ENCODE measurements around the gene PIK3CG.
"Not testable (repeated sequence)": the region's sequence is repeated elsewhere in the genome, so short reads cannot be mapped to it uniquely, and the experiment has no call there.

Gene PIK3CG

DNA sequence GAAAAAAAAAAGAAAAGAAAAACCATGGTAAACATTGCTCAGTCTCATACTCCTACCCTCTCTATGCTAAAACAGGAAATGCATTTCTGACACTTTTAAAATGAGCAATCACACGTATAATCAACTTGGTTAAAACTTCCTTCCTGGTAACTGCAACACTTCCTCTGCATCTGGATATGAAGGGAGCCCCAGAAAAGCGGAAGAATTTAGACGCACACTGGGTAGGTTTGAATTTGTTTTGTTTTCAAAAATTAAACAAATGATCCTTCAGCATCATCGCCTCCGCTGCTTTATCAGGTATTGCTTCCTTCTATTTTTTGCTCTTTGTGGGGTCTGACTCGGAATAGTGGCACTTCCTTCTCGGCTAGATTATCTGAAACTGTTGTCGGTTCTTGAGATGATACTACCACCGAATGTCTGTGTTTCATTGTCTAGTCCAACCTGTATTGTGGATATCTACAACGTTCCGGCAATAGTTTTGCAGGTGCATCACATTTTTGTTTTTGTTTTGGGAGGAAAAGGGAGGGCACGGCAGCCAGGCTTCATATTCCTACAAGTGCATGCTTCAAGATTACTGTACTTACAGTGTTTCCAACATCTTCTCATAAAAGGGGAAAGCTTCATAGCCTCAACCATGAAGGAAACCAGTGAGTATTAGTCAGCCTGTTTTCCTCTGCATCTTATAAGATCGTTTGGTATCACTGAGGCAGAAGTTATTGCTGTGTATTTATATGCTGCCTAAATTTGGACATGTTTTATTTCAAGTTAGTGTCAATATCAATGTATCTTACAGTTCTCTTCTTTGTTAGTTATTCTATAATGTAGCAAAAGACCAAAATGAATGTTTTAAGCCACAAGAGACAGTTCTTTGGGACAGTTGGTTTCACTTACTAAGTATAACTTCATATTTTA lies at the start of gene PIK3CG:
Gene PIK3CG (plus strand): TSS at position 153 of the 912 bp plus-strand sequence. CDS start 2,280 bp downstream, outside the sequence.
- no peak for DNase-seq

DNA sequence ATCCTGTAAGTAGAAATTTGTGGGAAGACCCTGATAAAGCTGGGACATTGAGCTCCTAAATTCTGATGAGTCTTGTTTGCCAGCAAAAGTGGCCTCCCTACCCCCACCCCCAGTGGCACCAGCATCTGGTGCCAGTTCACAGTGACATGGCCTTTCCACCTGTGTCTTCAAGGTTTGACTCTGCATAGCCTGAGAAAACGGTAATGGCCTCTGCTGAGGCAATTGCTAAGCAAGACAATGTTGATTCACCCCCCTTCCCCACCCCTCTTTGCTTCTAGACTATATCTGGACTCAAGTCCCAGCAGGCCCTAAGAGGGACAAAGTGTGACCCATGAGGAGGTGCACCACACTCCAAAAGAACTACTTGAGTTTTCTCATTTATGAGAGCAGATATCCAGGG lies 48.0 kb upstream of the PIK3CG start:
- DNase-seq: no peak

DNA sequence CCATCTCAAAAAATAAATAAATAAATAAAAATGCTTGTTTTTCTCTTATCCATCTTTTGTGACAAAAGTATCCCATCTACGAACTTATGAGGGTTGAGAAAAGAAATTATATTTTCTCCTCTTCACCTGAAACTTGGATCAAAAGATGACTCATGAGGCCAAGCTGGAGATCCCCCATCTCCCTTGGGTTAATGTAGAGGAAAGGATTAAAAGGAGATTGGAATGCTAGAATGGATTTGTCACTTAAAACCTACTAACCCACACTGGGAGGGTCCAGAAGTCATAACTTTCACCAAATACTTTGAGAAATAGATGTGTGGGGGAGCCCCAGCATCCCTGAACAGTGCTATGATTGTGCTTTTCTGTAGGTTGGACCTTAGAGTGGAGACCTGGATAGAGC lies 46.3 kb upstream of the PIK3CG start:
- DNase-seq: no peak

DNA sequence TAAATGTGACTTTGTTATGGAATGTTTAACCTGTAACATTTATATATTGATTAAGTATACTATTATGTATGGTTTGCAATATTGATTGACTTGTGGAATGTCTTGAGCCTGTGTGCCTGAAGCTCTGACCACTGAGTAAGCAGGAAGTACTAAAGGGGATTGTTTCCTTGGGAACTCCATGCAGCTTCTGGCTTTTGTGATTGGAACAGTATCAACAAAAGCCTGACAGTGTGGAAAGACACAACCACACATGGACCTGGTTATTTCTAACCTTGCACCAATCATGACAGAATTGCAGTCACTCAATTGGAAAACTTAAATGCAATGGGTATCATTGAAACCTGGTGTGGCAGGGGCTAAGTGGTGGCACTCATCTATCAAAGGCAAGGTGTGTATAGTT lies 45.5 kb upstream of the PIK3CG start:
- DNase-seq: no peak

DNA sequence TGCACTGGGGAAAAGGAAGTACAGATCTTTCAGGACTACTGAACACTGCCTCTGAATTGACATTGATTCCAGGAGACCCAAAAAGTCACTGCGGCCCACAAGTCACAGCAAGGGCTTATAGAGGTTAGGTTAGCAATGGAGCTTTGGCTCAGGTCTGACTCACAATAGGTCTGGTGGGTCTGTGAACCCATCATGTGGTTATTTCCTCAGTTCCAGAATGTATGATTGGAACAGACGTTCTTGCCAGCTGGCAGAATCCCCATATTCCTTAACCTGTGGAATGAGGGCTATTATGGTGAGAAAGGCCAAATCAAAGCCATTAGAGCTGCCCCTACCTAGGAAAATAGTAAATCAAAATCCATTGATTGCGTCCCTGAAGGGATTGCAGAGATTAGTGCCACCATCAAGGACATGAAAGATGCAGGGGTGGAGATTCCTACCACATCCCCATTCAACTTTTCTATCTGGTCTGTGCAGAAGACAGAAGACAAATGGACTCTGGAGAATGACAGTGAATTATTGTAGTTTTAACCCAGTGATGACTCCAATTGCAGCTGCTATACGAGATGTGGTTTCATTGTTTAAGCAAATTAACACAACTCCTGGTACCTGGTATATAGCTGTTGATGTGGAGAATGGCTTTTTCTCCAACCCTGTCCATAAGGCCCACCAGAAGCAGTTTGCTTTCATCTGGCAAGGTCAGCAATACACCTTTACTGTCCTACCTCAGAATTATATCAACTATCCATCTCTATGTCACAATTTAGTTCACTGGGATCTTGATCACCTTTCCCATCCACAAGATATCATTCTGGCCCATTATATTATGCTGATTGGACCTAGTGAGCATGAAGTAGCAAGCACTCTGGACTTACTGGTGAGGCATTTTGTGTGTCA lies 44.5 kb upstream of the PIK3CG start:
- DNase-seq: no peak

DNA sequence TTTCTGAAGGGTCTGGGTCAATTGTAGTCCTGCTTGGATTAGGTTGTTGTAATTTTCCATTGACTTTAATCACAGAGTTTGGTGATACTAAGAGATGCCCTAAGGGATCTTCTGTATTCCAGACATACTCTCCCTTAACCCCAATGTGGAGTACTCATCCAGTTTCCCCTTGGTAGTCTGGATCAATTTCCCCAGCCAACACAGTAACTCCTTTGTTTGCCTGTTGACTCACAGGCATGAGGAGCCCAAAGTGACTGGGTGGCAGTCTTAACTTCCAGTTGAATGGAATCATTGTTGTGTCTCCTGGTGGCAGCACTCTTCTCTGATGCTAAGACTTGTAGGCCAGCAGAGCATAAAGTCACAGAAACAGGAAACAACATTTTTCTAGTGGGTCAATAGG lies 41.5 kb upstream of the PIK3CG start:
- DNase-seq: no peak

DNA sequence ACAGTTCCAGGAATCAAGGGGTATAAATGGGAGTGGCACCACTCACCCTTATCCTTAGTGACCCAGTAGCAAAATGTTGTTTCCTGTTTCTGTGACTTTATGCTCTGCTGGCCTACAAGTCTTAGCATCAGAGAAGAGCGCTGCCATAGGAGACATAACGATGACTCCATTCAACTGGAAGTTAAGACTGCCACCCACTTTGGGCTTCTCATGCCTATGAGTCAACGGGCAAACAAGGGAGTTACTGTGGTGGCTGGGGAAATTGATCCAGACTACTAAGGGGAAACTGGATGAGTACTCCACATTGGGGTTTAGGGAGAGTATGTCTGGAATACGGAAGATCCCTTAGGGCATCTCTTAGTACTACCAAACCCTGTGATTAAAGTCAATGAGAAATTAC lies 40.6 kb upstream of the PIK3CG start:
- no peak for DNase-seq

DNA sequence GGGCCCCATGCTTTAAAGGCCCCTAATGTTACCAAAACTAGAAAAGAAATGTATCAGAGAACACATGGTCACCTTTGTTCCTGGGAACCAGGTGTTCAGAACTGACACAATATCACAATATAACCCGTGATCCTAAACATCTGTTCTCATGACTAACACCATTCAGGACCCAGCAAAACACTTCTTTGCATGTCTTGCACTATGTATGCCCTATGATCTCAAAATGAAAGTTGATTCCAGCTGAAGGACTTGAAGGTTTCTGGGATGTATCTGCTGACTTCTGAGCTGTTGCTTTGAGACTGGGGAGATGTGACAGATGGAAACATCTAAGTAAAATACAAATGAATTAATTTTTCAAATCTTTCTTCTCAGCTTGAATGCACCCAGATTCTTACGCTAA lies 37.5 kb upstream of the PIK3CG start:
- no peak for DNase-seq

DNA sequence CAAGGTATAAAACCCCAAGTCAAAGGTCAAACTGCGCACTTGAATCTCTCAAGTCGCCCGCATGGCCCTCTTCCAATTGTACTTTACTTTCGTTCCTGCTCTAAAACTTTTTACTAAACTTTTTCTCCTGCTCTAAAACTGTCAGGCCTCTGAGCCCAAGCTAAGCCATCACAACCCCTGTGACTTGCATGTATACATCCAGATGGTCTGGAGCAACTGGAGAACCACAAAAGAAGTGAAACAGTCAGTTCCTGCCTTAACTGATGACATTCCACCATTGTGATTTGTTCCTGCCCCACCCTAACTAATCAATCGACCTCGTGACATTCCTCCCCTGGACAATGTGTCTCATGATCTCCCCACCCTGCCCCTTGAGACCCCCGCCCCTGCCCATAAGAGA lies 35.6 kb upstream of the PIK3CG start:
- DNase-seq: no peak

DNA sequence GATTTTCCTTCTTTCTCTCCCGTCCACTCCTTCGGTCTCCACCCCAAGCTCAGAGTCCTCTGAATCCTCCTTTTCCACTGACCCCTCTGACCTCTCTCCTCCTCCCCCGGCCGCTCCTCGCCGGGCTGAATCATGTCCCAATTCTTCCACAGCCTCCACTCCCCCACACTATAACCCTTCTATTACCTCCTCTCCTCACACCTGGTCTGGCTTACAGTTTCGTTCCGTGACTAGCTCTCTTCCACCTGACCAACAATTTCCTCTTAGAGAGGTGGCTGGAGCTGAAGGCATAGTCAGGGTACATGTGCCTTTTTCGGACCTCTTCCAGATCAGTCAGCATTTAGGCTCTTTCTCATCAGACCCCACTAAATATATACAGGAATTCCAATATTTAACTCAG lies 34.2 kb upstream of the PIK3CG start:
- not testable (repeated sequence) for DNase-seq

DNA sequence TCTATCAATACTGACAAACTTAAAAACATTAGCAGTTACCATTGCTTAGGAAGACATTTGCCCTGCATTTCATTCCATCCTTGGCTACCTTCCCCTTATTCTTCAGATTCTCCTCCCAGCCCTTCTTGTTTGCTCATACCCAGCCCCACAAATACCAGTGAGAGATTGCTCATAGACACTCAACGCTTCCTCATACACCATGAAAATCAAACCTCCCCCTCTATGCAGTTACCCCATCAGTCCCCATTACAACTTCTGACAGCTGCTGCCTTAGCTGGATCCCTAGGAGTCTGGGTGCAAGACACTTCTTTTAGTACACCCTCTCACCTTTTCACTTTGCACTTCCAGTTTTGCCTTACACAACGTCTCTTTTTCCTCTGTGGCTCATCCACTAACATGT lies 28.3 kb upstream of the PIK3CG start:
- no peak for DNase-seq

DNA sequence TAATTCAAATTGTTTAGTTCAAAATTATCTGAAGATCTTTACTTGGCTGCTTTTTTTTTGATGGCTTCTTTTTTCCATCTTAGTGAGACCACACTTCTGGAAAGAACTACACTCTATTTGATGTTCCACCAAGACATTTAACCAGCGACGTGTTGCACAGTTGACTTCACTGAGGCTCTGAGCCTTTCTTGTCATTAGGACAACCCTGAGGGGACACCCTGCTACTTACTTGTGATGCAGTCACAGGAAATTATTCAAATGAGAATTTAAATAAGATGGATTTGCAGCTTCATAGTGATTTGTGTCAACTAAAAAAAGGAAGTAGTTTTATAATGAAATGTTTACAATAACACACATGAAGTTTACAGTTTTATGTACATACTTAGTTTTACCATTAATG lies 25.6 kb upstream of the PIK3CG start:
- DNase-seq: no peak

DNA sequence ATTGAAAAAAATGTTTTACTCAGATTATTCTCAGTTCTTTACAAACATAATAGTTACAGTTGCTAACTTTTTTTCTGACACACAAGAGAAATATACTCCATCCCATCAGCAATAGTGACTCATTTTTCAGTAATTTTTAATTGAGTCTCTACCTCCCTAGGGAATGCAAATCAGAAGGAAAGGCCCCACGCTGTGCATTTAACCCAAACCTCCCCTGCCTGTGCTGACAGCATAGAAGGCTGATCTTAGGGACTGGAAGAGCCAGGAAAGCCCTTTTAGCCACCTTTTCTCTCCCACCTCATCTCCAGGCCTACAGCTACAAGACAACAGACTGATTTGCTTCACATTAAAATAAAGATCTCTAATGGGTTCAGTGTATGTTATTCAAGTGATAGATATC lies 24.7 kb upstream of the PIK3CG start:
- no peak for DNase-seq

DNA sequence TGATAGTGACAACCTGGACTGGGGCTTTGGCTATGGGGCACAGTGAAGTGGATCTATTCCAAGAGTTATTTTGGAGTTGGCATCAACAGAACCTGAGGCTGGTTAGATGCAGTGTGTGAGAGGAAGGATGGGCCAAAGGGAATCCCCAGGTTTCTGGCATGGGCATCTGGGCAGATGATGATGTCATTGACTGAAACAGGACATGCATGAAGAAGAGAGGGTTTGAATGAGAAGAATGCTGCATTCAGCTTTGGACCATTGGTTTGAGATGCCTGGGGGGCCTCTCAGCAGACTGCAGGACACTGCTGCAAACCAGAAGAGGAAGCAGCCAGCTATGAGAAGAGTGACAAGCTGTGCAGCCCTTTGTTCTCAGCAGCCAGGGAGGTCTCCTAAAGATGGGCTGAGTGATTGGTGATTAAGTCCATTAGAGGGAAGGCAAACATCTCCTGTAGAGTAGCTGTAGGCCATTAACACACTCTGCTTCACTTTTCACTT lies 23.1 kb upstream of the PIK3CG start:
- DNase-seq: no peak

DNA sequence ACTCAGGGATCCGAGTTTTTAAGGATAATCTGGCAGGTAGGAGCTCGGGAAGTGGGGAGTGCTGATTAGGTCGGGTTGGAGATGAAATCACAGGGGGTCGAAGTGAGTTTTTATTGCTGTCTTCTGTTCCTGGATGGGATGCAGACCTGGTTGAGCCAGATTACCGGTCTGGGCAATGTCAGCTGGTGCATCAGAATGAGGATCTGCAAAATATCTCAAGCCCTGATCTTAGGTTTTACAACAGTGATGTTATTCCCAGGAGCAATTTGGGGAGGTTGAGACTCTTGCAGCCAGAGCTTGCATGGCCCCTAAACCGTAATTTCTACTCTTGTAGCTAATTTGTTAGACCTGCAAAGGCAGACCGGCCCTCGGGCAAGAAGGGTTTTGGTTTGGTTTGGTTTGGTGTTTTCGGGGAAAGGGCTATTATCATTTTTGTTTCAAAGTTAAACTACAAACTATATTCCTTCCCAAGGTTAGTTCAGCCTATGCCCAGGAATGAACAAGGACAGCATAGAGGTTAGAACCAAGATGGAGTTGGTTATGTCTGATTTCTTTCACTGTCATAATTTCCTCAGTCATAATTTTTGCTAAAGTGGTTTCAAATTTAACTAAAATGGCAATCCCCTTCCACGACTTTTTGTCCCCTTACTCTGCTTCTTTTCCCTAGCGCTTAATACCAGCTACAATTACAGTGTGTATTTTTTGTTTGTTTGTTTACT lies 20.6 kb upstream of the PIK3CG start:
- DNase-seq: no peak

DNA sequence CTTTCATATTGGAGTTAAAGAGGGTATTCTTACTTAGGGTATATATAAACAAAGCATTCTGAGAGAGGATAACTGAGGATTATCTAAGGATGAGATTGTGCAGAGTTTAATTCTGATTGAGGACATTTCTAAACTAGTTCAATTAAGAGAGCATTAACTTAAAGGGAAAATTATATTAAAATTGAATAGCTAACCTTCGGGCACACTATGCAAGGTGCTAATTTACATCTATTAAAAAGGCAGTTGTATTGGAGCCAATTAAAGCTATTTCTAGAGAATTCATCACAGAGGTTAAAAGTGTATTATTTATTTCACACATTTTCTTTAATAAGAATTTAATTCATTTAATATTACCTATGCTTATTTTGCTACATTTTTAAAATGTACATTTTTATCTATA lies 17.0 kb upstream of the PIK3CG start:
- no peak for DNase-seq

DNA sequence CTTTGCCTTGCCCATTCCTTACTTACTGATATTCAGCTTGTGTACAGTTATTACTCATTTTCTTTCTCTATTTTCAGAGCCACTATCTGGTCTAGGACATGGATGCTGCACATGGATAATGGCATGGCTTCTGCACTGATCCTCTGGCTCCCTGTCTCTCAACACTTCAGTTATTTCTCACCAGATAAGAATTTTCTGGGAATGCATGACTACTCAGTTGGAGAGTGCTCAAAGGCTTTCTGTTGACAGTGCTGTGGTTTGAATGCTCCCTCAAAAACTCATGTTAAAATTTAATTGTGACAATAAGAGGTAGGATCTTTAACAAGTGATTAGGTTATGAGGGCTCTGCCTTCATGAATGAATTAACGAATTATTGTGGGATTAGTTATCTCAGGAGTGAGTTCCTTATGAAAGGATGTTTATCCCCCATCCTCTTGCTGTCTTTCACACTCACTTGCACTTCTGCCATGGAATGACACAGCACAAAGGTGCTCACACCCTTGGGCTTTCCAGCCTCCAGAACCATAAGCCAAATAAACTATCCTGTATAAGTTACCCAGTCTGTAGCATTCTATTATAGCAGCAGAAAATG lies 16.1 kb upstream of the PIK3CG start:
- DNase-seq: no peak

DNA sequence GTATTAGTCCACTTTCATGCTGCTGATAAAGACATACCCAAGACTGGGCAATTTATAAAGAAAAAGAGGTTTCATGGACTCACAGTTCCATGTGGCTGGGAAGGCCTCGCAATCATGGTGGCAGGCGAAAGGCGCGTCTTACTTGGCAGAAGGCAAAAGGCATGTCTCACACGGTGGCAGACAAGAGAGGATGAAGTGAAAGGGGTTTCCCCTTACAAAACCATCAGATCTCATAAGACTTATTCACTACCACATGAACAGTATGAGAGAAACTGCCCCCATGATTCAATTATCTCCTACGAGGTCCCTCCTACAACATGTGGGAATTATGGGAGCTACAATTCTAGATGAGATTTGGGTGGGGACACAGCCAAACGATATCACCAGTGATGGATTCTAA lies 13.4 kb upstream of the PIK3CG start:
- not testable (repeated sequence) for DNase-seq

DNA sequence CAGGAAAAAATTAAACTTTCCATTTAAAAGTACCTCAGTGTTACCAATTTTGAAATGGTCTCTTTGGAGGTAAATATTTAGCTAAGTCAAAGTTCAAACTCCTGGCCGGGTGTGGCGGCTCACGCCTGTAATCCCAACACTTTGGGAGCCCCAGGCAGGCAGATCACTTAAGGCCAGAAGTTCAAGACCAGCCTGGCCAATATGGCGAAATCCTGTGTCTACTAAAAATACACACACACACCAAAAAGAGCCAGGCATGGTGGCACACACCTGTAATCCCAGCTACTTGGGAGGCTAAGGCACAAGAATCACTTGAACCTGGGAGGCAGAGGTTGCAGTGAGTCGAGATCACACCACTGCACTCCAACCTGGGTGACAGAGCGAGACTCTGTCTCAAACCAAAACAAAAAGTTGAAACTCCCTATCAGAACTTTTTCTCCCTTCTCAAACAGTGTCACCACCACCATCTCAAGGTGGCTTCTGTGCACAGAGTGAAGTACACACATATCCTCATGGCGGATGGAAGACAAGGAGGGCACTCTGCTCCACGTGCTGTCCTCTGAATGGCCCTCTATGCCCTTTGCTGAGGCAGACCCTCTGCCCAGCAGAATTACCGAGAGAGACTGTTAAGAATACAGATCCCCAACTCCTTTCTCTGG lies 11.7 kb upstream of the PIK3CG start:
- no peak for DNase-seq

DNA sequence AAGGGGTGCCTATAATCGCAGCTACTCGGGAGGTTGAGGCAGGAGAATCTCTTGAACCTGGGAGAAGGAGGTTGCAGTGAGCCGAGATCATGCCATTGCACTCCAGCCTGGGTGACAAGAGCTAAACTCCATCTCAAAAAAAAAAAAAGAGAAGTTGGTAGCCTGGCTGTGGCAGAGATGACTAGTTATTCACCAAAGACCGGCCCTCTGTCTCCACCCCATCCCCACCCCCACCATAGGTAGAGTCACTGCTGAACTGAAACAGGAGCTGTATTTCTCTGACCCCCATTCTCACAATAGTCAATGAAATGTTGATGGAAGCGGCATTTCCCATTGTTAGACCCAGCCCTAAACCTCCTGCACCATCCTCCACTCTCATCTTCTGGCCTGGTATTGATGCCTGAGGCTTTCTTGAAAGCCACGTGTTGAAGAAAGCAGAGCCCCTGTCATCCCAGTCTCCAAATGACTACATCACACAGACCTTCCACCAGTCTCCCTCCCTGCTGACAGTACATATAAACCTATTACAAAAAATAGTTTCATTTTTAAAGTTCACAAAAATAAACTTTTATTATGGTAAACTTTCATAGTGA lies 9.4 kb upstream of the PIK3CG start:
- no peak for DNase-seq

All from left hindlimb (tissue), 1 donor.